Gastrocnemius medialis (tissue), 4 donors: ENCODE data around the gene IL23A.

Experiments
- POLR2A ChIP-seq, 2 donors: fragments of 450-650 bp; IDR thresholded peaks; one replicate each; pipeline ENCODE4 v1.6.1; 2017; ENCODE audit warnings: antibody characterized with exemption in 2 of 2, mild to moderate bottlenecking in 2 of 2, moderate library complexity in 2 of 2
- TF ChIP-seq, protein P1 (sequence below), 5 experiments: fragments of 450-650 bp in 3 of 5; fragments of 200-600 bp in 2 of 5; sonication (generic) in 2 of 5; IDR thresholded peaks in 4 of 5; conservative IDR thresholded peaks in 1 of 5; 1 replicate in 4 of 5; 2 replicates in 1 of 5; pipeline ENCODE4 v1.5.1; 2016 to 2019; ENCODE audit warnings: antibody characterized with exemption in 5 of 5, mild to moderate bottlenecking in 3 of 5, moderate library complexity in 3 of 5

DNA sequence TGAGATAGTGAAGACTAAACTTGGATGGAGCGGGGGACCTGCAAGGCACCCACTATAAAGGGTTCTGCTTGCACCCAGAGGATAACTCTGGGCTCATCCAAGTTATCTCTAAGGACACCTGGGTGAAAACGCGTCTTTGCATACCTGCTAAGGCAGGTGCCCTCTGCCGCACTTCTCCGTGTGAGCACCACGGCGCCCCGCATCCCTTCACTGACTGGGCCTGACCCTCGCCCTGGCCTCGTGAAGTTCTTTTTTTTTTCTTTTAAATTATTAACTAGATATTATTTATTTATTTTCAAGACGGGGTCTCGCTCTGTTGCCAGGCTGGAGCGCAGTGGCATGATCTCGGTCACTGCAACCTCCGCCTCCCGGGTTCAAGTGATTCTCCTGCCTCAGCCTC is 43.9 kb downstream of the IL23A start:
- TF ChIP-seq, protein P1, sequence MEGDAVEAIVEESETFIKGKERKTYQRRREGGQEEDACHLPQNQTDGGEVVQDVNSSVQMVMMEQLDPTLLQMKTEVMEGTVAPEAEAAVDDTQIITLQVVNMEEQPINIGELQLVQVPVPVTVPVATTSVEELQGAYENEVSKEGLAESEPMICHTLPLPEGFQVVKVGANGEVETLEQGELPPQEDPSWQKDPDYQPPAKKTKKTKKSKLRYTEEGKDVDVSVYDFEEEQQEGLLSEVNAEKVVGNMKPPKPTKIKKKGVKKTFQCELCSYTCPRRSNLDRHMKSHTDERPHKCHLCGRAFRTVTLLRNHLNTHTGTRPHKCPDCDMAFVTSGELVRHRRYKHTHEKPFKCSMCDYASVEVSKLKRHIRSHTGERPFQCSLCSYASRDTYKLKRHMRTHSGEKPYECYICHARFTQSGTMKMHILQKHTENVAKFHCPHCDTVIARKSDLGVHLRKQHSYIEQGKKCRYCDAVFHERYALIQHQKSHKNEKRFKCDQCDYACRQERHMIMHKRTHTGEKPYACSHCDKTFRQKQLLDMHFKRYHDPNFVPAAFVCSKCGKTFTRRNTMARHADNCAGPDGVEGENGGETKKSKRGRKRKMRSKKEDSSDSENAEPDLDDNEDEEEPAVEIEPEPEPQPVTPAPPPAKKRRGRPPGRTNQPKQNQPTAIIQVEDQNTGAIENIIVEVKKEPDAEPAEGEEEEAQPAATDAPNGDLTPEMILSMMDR (IDR thresholded peaks at IDR 0.05 in 4 of 5, conservative IDR thresholded peaks at IDR 0.05 in 1 of 5), result no peak
- no peak for TF ChIP-seq POLR2A (IDR thresholded peaks at IDR 0.05)
